IMR-90 (cell line): ENCODE data around the gene DYNLT4. TPM values are rescaled to one million over a fixed set of nuclear protein-coding genes. Genes with fewer than 3 reads are reported as not detected.

ENCODE experiments used
- ATAC-seq: fragments of 200-7000 bp; cut with Tn5 transposase; 2 replicates; pipeline ENCODE4 v1.9.1; 2020; ENCODE audit warnings: low read depth, mild to moderate bottlenecking, moderate library complexity
- BruUV-seq: library from RNA; stranded (reverse); fragments of 400-500 nt; replicated peaks from 2 replicates; lab custom pipeline; 2021; lab: Mats Ljungman, UMichigan
- CTCF ChIA-PET: fragments of 300-600 bp; formaldehyde crosslinking; extraction: SDS; loops from one replicate; lab custom pipeline; 2021; ENCODE audit warnings: antibody characterized with exemption; lab: Yijun Ruan, JAX
- POLR2A ChIA-PET: fragments of 300-600 bp; sonication (Branson Sonifier 250); formaldehyde crosslinking; loops from one replicate; lab custom pipeline; 2022; ENCODE audit warnings: antibody characterized with exemption; ENCODE audit not compliant: unreplicated experiment; lab: Charles Lee
- DNase-seq: peaks from one replicate; pipeline ENCODE4 v3.0.0; 2013
- H2AFZ ChIP-seq: replicated peaks from 2 replicates; pipeline ENCODE3; 2013; ENCODE audit warnings: low read length, mild to moderate bottlenecking; ENCODE audit not compliant: poor library complexity
- H2AK5ac ChIP-seq: 2 replicates; pipeline ENCODE4 v1.6.1; 2013; ENCODE audit warnings: low read depth, low read length, inconsistent platforms
- H2AK9ac ChIP-seq: replicated peaks from 2 replicates; pipeline ENCODE3; 2013; ENCODE audit warnings: mild to moderate bottlenecking, low read depth, low read length, moderate library complexity; ENCODE audit not compliant: poor library complexity
- H2BK120ac ChIP-seq: 2 replicates; pipeline ENCODE4 v1.6.1; 2013; ENCODE audit warnings: low read depth, low read length, inconsistent platforms
- H2BK15ac ChIP-seq: 3 replicates; pipeline ENCODE4 v1.6.1; 2013; ENCODE audit warnings: low read depth, low read length, inconsistent platforms
- H2BK20ac ChIP-seq: 2 replicates; pipeline ENCODE4 v1.6.1; 2013; ENCODE audit warnings: low read depth, mild to moderate bottlenecking, inconsistent platforms, low read length, moderate library complexity
- H2BK5ac ChIP-seq: 2 replicates; pipeline ENCODE4 v1.6.1; 2013; ENCODE audit warnings: mild to moderate bottlenecking, low read depth, low read length, inconsistent platforms; ENCODE audit not compliant: poor library complexity, severe bottlenecking
- H3K14ac ChIP-seq: replicated peaks from 2 replicates; pipeline ENCODE4 v1.6.1; 2013; ENCODE audit warnings: low read depth, low read length, inconsistent platforms
- H3K18ac ChIP-seq: 2 replicates; pipeline ENCODE4 v1.6.1; 2013; ENCODE audit warnings: low read depth, low read length, control low read depth
- H3K23ac ChIP-seq: 2 replicates; pipeline ENCODE4 v1.6.1; 2013; ENCODE audit warnings: low read depth, low read length, inconsistent platforms
- H3K27ac ChIP-seq: 2 replicates; pipeline ENCODE4 v1.5.1; 2013; ENCODE audit warnings: mild to moderate bottlenecking, control low read depth, low read length; ENCODE audit not compliant: insufficient read depth
- H3K27me3 ChIP-seq: 2 replicates; pipeline ENCODE4 v1.6.1; 2013; ENCODE audit warnings: low read length; ENCODE audit not compliant: control insufficient read depth, insufficient read depth
- H3K36me3 ChIP-seq: 2 replicates; pipeline ENCODE4 v1.6.1; 2013; ENCODE audit warnings: low read length, mixed read lengths; ENCODE audit not compliant: control insufficient read depth, insufficient read depth
- H3K4ac ChIP-seq: 2 replicates; pipeline ENCODE4 v1.6.1; 2013; ENCODE audit warnings: low read depth, low read length, inconsistent platforms
- H3K4me1 ChIP-seq: 2 replicates; pipeline ENCODE4 v1.6.1; 2013; ENCODE audit warnings: low read length, mixed read lengths; ENCODE audit not compliant: control insufficient read depth, insufficient read depth
- H3K4me2 ChIP-seq: 2 replicates; pipeline ENCODE4 v1.6.1; 2013; ENCODE audit warnings: low read depth, mild to moderate bottlenecking, control low read depth, low read length, moderate library complexity
- H3K4me3 ChIP-seq: 2 replicates; pipeline ENCODE4 v1.5.1; 2013; ENCODE audit warnings: low read depth, mild to moderate bottlenecking, control low read depth, low read length, moderate library complexity; ENCODE audit not compliant: insufficient read depth
- H3K56ac ChIP-seq: 2 replicates; pipeline ENCODE4 v1.6.1; 2013; ENCODE audit warnings: low read length, inconsistent platforms; ENCODE audit not compliant: insufficient read depth; ENCODE audit errors: extremely low read depth
- H3K79me1 ChIP-seq, 2 experiments: 2 replicates each; pipeline ENCODE4 v1.6.1; 2013; ENCODE audit warnings: low read length in 2 of 2, inconsistent platforms in 1 of 2, low read depth in 1 of 2
- H3K9ac ChIP-seq: 2 replicates; pipeline ENCODE4 v1.6.1; 2013; ENCODE audit warnings: low read depth, low read length, control low read depth
- H3K9me1 ChIP-seq: 2 replicates; pipeline ENCODE4 v1.6.1; 2013; ENCODE audit warnings: low read length, inconsistent platforms; ENCODE audit not compliant: insufficient read depth
- H3K9me3 ChIP-seq: 2 replicates; pipeline ENCODE4 v1.6.1; 2013; ENCODE audit warnings: low read length; ENCODE audit not compliant: control insufficient read depth, insufficient read depth
- H4K20me1 ChIP-seq: 2 replicates; pipeline ENCODE4 v1.6.1; 2013; ENCODE audit warnings: low read length, inconsistent platforms; ENCODE audit not compliant: insufficient read depth
- H4K5ac ChIP-seq: 2 replicates; pipeline ENCODE4 v1.6.1; 2013; ENCODE audit warnings: mild to moderate bottlenecking, low read depth, low read length, control low read depth
- H4K8ac ChIP-seq, 2 experiments: 2 replicates each; pipeline ENCODE4 v1.6.1; 2013; ENCODE audit warnings: low read depth in 2 of 2, low read length in 2 of 2, control low read depth in 1 of 2, inconsistent platforms in 1 of 2
- H4K91ac ChIP-seq: 2 replicates; pipeline ENCODE4 v1.6.1; 2013; ENCODE audit warnings: low read depth, low read length, inconsistent platforms; ENCODE audit not compliant: insufficient read depth
- BHLHE40 ChIP-seq: fragments of 150-350 bp; IDR thresholded peaks from 2 replicates; pipeline ENCODE4 v1.6.1; 2016; ENCODE audit warnings: mild to moderate bottlenecking, low read depth, low read length
- CEBPB ChIP-seq: IDR thresholded peaks from 2 replicates; pipeline ENCODE4 v1.6.1; 2012; ENCODE audit warnings: low read depth, low read length, improper control_type of control experiment
- CTCF ChIP-seq: conservative IDR thresholded peaks from 2 replicates; pipeline ENCODE4 v1.5.1; 2012; ENCODE audit warnings: mild to moderate bottlenecking, low read depth, low read length, improper control_type of control experiment
- ELK1 ChIP-seq: fragments of 150-350 bp; IDR thresholded peaks from 2 replicates; pipeline ENCODE4 v1.6.1; 2016; ENCODE audit warnings: low read depth, mild to moderate bottlenecking, low read length, moderate library complexity, borderline replicate concordance
- FOS ChIP-seq: fragments of 150-350 bp; IDR thresholded peaks from 2 replicates; pipeline ENCODE4 v1.6.1; 2016; ENCODE audit warnings: low read depth, low read length
- MAFK ChIP-seq: IDR thresholded peaks from 2 replicates; pipeline ENCODE4 v1.6.1; 2012; ENCODE audit warnings: low read depth, low read length, improper control_type of control experiment
- MAZ ChIP-seq: IDR thresholded peaks from 2 replicates; pipeline ENCODE4 v1.6.1; 2012; ENCODE audit warnings: low read depth, mild to moderate bottlenecking, low read length, improper control_type of control experiment, moderate library complexity, borderline replicate concordance
- NFE2L2 ChIP-seq: fragments of 150-350 bp; IDR thresholded peaks from 2 replicates; pipeline ENCODE4 v1.6.1; 2016; ENCODE audit warnings: low read depth, mild to moderate bottlenecking, low read length
- RAD21 ChIP-seq: IDR thresholded peaks from 2 replicates; pipeline ENCODE4 v1.6.1; 2012; ENCODE audit warnings: low read length, improper control_type of control experiment
- USF2 ChIP-seq: fragments of 150-350 bp; IDR thresholded peaks from 2 replicates; pipeline ENCODE4 v1.6.1; 2017; ENCODE audit warnings: mild to moderate bottlenecking, antibody characterized with exemption, low read length, low read depth
- WGBS, 2 experiments: methylation state at CpG; one replicate each; pipeline versions ENCODE4 v1.1.5 to v1.1.7; 2013; ENCODE audit warnings: missing lambda C conversion rate in 2 of 2; ENCODE audit not compliant: insufficient read length in 1 of 2; ENCODE audit errors: extremely low coverage in 2 of 2; 5-methylcytosine and 5-hydroxymethylcytosine counted together
- dilution Hi-C: fragments of 300-500 bp; cut with HindIII; formaldehyde crosslinking; loops from one replicate; pipeline ENCODE4 v1.14.3; 2018; ENCODE audit warnings: low sequenced_read_pairs; ENCODE audit not compliant: unreplicated experiment
- in situ Hi-C: fragments of 300-500 bp; cut with MboI; formaldehyde crosslinking; loops from 3 replicates; pipeline ENCODE4 v1.14.3; 2019; ENCODE audit warnings: low sequenced_read_pairs, inconsistent platforms, mixed read lengths
- intact Hi-C: fragments of 100-400 bp; cut with micrococcal nuclease; formaldehyde crosslinking; loops from 2 replicates; pipeline ENCODE4 v1.10.0; 2022
- polyA plus RNA-seq, 3 experiments: library from polyadenylated mRNA; depleted of rRNA; stranded (reverse); fragments of >200 nt; gene quantifications; 2 replicates each; pipeline ENCODE4 v1.2.3, GENCODE V29; 2012; ENCODE audit warnings: low replicate concordance in 1 of 3
- total RNA-seq: library from RNA; depleted of rRNA; stranded (reverse); fragments of >200 nt; gene quantifications from 2 replicates; pipeline ENCODE4 v1.2.3, GENCODE V29; 2012

Gene DYNLT4
- total and polyA plus RNA-seq, 2 of the 4 experiments (the other 2 are of a cell fraction), result not detected

GRCh38 chr1:44757420-44757819 is 49.7 kb downstream of the DYNLT4 start:
- TF ChIP-seq CEBPB (no peak), USF2 (no peak), ELK1 (no peak), BHLHE40 (no peak), FOS (no peak), NFE2L2 (no peak), CTCF (no peak), MAFK (no peak), MAZ (no peak), RAD21 (no peak)
- no peak for DNase-seq
- dilution Hi-C loops, result no loop called here
- no TSS peak for BruUV-seq
- H2BK5ac ChIP-seq, result no peak overlapping the region
- H3K4me3 ChIP-seq, result no peak overlapping the region
- no peaks in the 10 kb centered on the region for H4K20me1 ChIP-seq
- H3K14ac ChIP-seq, result no peak overlapping the region
- H3K23ac ChIP-seq, result no peak overlapping the region
- peaks cover 34% of the 10 kb centered on the region for H3K36me3 ChIP-seq
- in situ Hi-C loops, result no loop called here
- H4K5ac ChIP-seq, result no peak overlapping the region
- H3K4ac ChIP-seq, result no peak overlapping the region
- ChIA-PET POLR2A (no interaction called here), CTCF (no interaction called here)
- H2BK20ac ChIP-seq, result no peak overlapping the region
- H2BK15ac ChIP-seq, result no peak overlapping the region
- no peak overlapping the region for H2BK120ac ChIP-seq
- H3K9me1 ChIP-seq, result no peaks in the 10 kb centered on the region
- H2AK5ac ChIP-seq, result no peak overlapping the region
- no peak overlapping the region for H2AFZ ChIP-seq
- no peak overlapping the region for H3K56ac ChIP-seq
- no peaks in the 10 kb centered on the region for H3K4me1 ChIP-seq
- H3K4me2 ChIP-seq, result no peak overlapping the region
- H2AK9ac ChIP-seq, result no peak overlapping the region
- H3K9me3 ChIP-seq, result no peaks in the 10 kb centered on the region
- no peaks in the 10 kb centered on the region for H3K27me3 ChIP-seq
- WGBS, 2 experiments, result 100% methylated on average over 1 of the region's 2 CpGs; no CpG with 5 or more reads in 1 of the 2 experiments
- intact Hi-C loops, result no loop called here
- no peak overlapping the region for H4K8ac ChIP-seq
- peaks cover 13 to 15% of the 10 kb centered on the region in 2 experiments for H3K79me1 ChIP-seq
- H3K27ac ChIP-seq, result no peak overlapping the region
- H3K9ac ChIP-seq, result no peak overlapping the region
- H4K91ac ChIP-seq, result no peak overlapping the region
- no peak overlapping the region for H3K18ac ChIP-seq
- no peak for ATAC-seq
